HG02763 (cell line): Measurements from ENCODE around the gene KRTAP5-8.
"Not testable (repeated sequence)": the region's sequence is repeated elsewhere in the genome, so short reads cannot be mapped to it uniquely, and the experiment has no call there.

Experiments
- ATAC-seq: cut with Tn5 transposase; IDR thresholded peaks from one replicate; pipeline ENCODE4 v1.9.1; 2021; ENCODE audit warnings: mild to moderate bottlenecking, moderate library complexity; ENCODE audit not compliant: unreplicated experiment

Gene KRTAP5-8

DNA sequence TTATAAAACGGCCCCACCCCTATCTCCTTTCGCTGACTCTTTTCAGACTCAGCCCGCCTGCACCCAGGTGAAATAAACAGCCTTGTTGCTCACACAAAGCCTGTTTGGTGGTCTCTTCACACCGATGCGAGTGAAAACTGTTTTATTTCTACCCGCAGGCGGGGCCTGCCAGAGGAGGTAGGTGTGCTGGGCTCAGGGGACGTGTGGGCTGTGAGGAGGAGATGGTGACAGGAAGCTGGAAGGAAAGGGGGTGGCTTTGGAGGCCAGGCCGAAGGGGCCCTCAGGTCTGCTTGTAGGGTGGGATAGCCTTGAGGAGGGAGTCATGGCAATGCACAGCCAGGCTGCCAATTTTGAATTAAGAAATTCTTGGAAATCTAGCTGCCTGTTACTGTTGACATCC lies 32.0 kb upstream of the KRTAP5-8 start:
- ATAC-seq = no peak

- ATAC-seq = no peak
Measured at GRCh38 chr11:71507102-71507501, 30.7 kb upstream of the KRTAP5-8 start.

- ATAC-seq = no peak
Measured at GRCh38 chr11:71518506-71519471, 19.0 kb upstream of the KRTAP5-8 start.

GRCh38 chr11:71519546-71519945 lies 18.3 kb upstream of the KRTAP5-8 start:
- no peak for ATAC-seq

GRCh38 chr11:71525188-71525937 lies 12.5 kb upstream of the KRTAP5-8 start:
- no peak for ATAC-seq

DNA sequence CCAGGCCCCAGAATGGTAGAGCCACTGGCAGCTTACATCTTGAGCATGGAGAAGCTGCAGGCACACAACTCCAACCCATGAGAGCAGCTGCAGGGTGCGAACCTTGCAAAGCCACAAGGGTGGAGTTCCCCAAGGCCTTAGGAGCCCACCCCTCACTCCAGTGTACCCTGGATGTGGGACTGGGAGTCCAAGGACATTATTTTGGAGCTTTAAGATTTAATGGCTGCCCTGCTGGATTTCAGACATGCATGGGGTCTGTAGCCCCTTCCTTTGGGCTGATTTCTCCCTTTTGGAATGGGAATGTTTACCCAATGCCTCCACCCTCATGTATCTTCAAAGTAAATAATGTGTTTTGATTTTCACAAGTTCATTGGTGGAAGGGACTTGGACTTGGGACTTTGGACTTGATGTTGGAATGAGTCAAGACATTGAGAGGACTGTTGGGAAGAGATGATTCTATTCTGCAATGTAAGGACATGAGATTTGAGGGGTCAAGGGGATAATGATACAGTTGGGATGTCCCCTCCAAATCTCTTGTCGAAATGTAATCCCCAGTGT lies 11.8 kb upstream of the KRTAP5-8 start:
- no peak for ATAC-seq

DNA sequence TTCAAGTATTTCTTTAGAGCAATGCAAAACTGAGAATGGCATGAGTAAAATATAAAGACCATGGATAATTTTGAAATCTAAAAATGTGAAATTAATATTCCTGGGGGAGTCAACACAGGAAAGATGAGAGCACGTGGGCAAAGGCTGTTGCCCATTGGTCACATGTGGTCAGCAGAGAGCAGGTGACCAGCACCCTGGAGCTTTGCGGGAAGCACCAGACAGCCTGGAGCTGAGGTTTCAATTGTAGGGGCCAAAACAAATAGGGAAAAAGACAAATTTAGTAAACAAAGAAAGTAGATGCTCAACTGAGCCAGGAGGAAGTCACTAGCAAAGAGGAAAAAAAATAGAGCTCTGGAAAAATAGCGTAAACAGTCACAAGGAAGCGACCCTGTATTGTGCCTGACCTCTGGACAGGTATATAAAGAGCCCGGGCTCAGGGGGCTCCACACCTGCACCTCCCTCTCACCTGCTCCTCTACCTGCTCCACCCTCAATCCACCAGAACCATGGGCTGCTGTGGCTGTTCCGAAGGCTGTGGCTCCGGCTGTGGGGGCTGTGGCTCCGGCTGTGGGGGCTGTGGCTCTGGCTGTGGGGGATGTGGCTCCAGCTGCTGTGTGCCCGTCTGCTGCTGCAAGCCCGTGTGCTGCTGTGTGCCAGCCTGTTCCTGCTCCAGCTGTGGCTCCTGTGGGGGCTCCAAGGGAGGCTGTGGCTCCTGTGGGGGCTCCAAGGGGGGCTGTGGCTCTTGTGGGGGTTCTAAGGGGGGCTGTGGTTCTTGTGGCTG lies 10.8 kb upstream of the KRTAP5-8 start, which contains the start of gene KRTAP5-7:
TSS of gene KRTAP5-7 (plus strand) at position 472 of the 780 bp plus-strand sequence. CDS start at position 506, 34 bp downstream.
- not testable (repeated sequence) for ATAC-seq

DNA sequence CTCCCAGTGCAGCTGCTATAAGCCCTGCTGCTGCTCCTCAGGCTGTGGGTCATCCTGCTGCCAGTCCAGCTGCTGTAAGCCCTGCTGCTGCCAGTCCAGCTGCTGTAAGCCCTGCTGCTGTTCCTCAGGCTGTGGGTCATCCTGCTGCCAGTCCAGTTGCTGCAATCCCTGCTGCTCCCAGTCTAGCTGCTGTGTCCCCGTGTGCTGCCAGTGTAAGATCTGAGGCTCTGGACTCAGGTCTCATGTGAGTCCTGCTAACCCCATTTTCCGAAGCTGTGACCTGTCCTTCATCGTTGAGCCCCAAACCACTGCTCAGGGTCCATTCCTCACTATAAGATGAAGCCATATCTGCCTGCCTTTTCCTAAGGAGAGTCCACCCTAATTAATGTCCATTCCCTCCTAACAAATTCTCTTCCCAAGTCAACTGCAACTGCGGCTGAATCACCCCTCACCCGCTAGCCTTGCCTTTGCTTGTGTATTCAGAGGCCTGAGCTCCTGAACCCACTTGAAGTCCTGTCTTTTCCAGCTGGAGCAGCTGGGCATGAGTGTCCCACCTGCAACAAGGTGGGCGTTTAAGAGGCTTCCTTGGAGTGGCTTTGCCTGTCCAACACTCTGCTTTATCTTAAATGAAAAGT lies 10.1 kb upstream of the KRTAP5-8 start:
- ATAC-seq = no peak

- no peak for ATAC-seq
Measured at GRCh38 chr11:71530602-71531001, 7.2 kb upstream of the KRTAP5-8 start.

- ATAC-seq = no peak
Measured at GRCh38 chr11:71532036-71532610, 5.7 kb upstream of the KRTAP5-8 start.

- ATAC-seq = not testable (repeated sequence)
Measured at GRCh38 chr11:71534711-71535608, 2.9 kb upstream of the KRTAP5-8 start.

DNA sequence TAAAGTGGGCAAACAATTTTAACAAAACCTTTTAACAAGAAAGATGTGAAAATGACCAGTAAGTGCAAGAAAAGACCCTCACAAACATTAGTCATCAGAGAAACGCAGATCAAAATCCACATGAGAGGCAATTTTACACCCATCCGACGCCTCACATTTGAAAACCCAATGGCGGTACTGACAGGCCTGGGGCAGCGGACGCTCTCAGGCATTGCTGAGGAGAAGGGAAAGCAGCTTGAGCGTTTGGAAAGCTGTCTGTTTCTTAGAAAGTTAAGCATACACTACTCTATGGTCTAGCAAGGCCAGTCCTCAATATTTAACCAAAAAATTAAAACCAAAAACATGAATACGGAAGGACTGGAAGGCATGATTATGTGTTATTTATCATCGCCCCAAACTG lies 2.0 kb upstream of the KRTAP5-8 start:
- ATAC-seq = no peak

GRCh38 chr11:71537537-71537936 lies 288 bp upstream of the KRTAP5-8 start:
- no peak for ATAC-seq

- ATAC-seq = no peak
Measured at GRCh38 chr11:71538666-71538990, 803 bp downstream of the KRTAP5-8 start.

- ATAC-seq = no peak
Measured at GRCh38 chr11:71539017-71539416, 1.2 kb downstream of the KRTAP5-8 start.

GRCh38 chr11:71539971-71540370 lies 2.1 kb downstream of the KRTAP5-8 start:
- not testable (repeated sequence) for ATAC-seq

DNA sequence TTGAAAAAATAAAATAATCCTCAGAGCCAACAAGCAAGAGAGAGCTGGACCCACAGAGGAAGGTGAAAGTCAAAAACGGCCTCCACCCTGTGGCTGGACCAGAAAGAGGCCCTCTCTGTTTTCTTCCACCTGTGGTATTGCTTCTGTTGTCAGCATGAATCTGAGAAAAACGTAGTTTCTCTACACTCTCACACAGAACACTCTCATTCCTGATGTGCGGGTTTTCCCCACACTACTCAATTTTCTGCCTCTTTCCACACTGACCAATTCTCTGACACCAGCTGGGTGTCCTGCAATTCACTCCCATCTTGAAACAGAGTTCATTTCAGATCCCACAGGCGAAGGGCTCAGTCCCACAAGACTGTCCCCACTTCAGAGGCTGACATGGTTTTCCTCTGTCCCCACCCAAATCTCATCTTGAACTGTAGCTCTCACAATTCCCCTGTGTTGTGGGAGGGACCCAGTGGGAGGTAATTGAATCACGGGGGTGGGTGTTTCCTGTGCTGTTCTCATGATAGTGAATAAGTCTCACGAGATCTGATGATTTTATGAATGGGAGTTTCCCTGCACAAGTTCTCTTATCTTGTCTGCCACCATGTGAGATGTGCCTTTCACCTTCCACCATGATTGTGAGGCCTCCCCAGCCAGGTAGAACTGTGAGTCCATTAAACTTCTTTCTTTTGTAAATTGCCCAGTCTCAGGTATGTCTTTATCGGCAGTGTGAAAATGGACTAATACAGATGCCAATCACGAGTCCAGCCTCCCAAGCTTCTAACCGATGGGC lies 2.9 kb downstream of the KRTAP5-8 start:
- ATAC-seq = not testable (repeated sequence)

GRCh38 chr11:71542382-71542781 lies 4.6 kb downstream of the KRTAP5-8 start:
- ATAC-seq = no peak
